Panc1 (cell line): Measurements from ENCODE around the gene TOB1. TPM values are rescaled to one million over a fixed set of nuclear protein-coding genes. Genes with fewer than 3 reads are reported as not detected.
"Not testable (repeated sequence)": the region's sequence is repeated elsewhere in the genome, so short reads cannot be mapped to it uniquely, and the experiment has no call there.

Experiments
- ATAC-seq: fragments of 200-7000 bp; cut with Tn5 transposase; 2 replicates; pipeline ENCODE4 v1.9.1; 2020; ENCODE audit warnings: mild to moderate bottlenecking, moderate library complexity
- BruUV-seq: library from RNA; stranded (reverse); fragments of 400-500 nt; replicated peaks from 2 replicates; lab custom pipeline; 2021; lab: Mats Ljungman, UMichigan
- CTCF ChIA-PET: fragments of 300-600 bp; sonication (Branson Sonifier 250); formaldehyde crosslinking; loops from one replicate; lab custom pipeline; 2022; ENCODE audit warnings: antibody characterized with exemption; lab: Charles Lee
- POLR2A ChIA-PET: fragments of 300-600 bp; sonication (Branson Sonifier 250); formaldehyde crosslinking; loops from one replicate; lab custom pipeline; 2022; ENCODE audit warnings: antibody characterized with exemption; lab: Charles Lee
- DNase-seq: peaks from one replicate; pipeline ENCODE4 v3.0.0-alpha.2; 2010; ENCODE audit warnings: low read depth, low spot score
- H3K27ac ChIP-seq: 2 replicates; pipeline ENCODE4 v1.5.1; 2011; ENCODE audit warnings: mild to moderate bottlenecking, low read length, inconsistent platforms
- H3K27me3 ChIP-seq: fragments of 200-500 bp; sonication (Bioruptor generic); 2 replicates; pipeline ENCODE4 v1.6.0; 2014; ENCODE audit warnings: low read length, inconsistent platforms; ENCODE audit not compliant: control insufficient read depth, insufficient read depth
- H3K36me3 ChIP-seq: fragments of 200-500 bp; sonication (Bioruptor generic); 2 replicates; pipeline ENCODE4 v1.5.1; 2014; ENCODE audit warnings: inconsistent platforms, mild to moderate bottlenecking, low read length, moderate library complexity; ENCODE audit not compliant: control insufficient read depth, insufficient read depth
- H3K4me1 ChIP-seq: 2 replicates; pipeline ENCODE4 v1.5.1; 2011; ENCODE audit warnings: inconsistent platforms, mild to moderate bottlenecking, low read length, moderate library complexity; ENCODE audit not compliant: control insufficient read depth, insufficient read depth
- H3K4me3 ChIP-seq, 2 experiments: 2 replicates each; pipeline ENCODE4 v1.5.1; 2011 to 2012; ENCODE audit warnings: low read depth in 2 of 2, low read length in 2 of 2, mild to moderate bottlenecking in 2 of 2, inconsistent platforms in 1 of 2, moderate library complexity in 1 of 2
- H3K9me3 ChIP-seq: fragments of 200-500 bp; sonication (Bioruptor generic); 2 replicates; pipeline ENCODE4 v1.5.1; 2014; ENCODE audit warnings: low read depth, mild to moderate bottlenecking, inconsistent platforms, low read length, moderate library complexity; ENCODE audit not compliant: control insufficient read depth, insufficient read depth
- POLR2AphosphoS5 ChIP-seq: IDR thresholded peaks from 2 replicates; pipeline ENCODE4 v1.6.1; 2012; ENCODE audit warnings: mild to moderate bottlenecking, low read depth, low read length, moderate library complexity
- SIN3A ChIP-seq: IDR thresholded peaks from 2 replicates; pipeline ENCODE4 v1.6.1; 2012; ENCODE audit warnings: low read depth, mild to moderate bottlenecking, low read length, moderate library complexity, borderline replicate concordance; ENCODE audit not compliant: insufficient read depth
- TCF7L2 ChIP-seq: IDR thresholded peaks from 2 replicates; pipeline ENCODE4 v1.6.1; 2011; ENCODE audit warnings: mild to moderate bottlenecking, low read depth, low read length, inconsistent platforms
- in situ Hi-C: cut with HindIII; loops from 2 replicates; pipeline ENCODE4 v1.10.0; 2016; ENCODE audit warnings: low sequenced_read_pairs, low pct_unique_long_range_greater_than_20kb
- intact Hi-C: fragments of 100-400 bp; cut with micrococcal nuclease; formaldehyde crosslinking; loops from one replicate; pipeline ENCODE4 v1.10.0; 2022; ENCODE audit not compliant: unreplicated experiment
- total RNA-seq: library from RNA; stranded (reverse); gene quantifications from one replicate; pipeline ENCODE4 v1.2.1, GENCODE V29; 2021; ENCODE audit not compliant: unreplicated experiment
- TF ChIP-seq, protein P1 (sequence below), 2 experiments: IDR thresholded peaks; 2 replicates each; pipeline ENCODE4 v1.6.1; 2011 to 2012; ENCODE audit warnings: low read depth in 2 of 2, control low read depth in 1 of 2, low read length in 1 of 2, mild to moderate bottlenecking in 1 of 2, moderate library complexity in 1 of 2; ENCODE audit not compliant: insufficient read depth in 1 of 2
- TF ChIP-seq, protein P2 (sequence below): fragments of 450-650 bp; IDR thresholded peaks from 2 replicates; pipeline ENCODE4 v1.5.1; 2017; ENCODE audit warnings: mild to moderate bottlenecking

Gene TOB1
- total RNA-seq, 1 experiment from 2014 or later, result 117 TPM

DNA sequence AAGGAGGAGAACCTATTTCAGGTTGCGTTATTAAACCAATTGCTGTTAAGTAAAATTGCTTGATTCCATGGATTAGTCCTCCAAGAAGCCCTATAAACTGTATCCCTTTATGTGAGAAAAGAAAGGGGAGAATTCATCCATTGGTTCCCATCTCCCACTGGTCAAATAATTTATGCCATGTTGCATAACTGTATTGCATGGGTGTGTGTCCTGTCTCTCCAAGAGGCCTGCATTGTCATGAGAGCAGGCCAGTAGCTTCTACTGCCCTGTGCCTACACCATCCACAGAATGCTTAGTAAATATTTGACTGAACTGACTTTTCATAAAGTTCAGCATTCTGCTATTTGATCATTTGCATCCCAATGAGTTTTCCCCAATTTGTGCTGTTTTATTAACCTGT is 11.7 kb upstream of the TOB1 start:
- Histone ChIP-seq H3K36me3 (no peaks in the 10 kb centered on the region), H3K27me3 (no peaks in the 10 kb centered on the region), H3K4me3 (no peak overlapping the region), H3K9me3 (no peaks in the 10 kb centered on the region), H3K27ac (no peak overlapping the region), H3K4me1 (no peaks in the 10 kb centered on the region; the same call in none of the 2 replicates)
- ATAC-seq, result no peak
- in situ Hi-C loops, result no loop called here
- intact Hi-C loops, result no loop called here
- CTCF ChIA-PET, result no interaction called here
- BruUV-seq, result no TSS peak
- no peak for DNase-seq
- POLR2A ChIA-PET, result no interaction called here
- TF ChIP-seq, protein P1, sequence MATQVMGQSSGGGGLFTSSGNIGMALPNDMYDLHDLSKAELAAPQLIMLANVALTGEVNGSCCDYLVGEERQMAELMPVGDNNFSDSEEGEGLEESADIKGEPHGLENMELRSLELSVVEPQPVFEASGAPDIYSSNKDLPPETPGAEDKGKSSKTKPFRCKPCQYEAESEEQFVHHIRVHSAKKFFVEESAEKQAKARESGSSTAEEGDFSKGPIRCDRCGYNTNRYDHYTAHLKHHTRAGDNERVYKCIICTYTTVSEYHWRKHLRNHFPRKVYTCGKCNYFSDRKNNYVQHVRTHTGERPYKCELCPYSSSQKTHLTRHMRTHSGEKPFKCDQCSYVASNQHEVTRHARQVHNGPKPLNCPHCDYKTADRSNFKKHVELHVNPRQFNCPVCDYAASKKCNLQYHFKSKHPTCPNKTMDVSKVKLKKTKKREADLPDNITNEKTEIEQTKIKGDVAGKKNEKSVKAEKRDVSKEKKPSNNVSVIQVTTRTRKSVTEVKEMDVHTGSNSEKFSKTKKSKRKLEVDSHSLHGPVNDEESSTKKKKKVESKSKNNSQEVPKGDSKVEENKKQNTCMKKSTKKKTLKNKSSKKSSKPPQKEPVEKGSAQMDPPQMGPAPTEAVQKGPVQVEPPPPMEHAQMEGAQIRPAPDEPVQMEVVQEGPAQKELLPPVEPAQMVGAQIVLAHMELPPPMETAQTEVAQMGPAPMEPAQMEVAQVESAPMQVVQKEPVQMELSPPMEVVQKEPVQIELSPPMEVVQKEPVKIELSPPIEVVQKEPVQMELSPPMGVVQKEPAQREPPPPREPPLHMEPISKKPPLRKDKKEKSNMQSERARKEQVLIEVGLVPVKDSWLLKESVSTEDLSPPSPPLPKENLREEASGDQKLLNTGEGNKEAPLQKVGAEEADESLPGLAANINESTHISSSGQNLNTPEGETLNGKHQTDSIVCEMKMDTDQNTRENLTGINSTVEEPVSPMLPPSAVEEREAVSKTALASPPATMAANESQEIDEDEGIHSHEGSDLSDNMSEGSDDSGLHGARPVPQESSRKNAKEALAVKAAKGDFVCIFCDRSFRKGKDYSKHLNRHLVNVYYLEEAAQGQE (IDR thresholded peaks at IDR 0.05; ENCODE audit: insufficient read depth in 1 of 2, low read depth in 2 of 2, low read length in 1 of 2), result no peak
- no peak for TF ChIP-seq TCF7L2
- TF ChIP-seq, protein P2, sequence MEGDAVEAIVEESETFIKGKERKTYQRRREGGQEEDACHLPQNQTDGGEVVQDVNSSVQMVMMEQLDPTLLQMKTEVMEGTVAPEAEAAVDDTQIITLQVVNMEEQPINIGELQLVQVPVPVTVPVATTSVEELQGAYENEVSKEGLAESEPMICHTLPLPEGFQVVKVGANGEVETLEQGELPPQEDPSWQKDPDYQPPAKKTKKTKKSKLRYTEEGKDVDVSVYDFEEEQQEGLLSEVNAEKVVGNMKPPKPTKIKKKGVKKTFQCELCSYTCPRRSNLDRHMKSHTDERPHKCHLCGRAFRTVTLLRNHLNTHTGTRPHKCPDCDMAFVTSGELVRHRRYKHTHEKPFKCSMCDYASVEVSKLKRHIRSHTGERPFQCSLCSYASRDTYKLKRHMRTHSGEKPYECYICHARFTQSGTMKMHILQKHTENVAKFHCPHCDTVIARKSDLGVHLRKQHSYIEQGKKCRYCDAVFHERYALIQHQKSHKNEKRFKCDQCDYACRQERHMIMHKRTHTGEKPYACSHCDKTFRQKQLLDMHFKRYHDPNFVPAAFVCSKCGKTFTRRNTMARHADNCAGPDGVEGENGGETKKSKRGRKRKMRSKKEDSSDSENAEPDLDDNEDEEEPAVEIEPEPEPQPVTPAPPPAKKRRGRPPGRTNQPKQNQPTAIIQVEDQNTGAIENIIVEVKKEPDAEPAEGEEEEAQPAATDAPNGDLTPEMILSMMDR, result no peak
- no peak for TF ChIP-seq POLR2AphosphoS5
- TF ChIP-seq SIN3A, result no peak

DNA sequence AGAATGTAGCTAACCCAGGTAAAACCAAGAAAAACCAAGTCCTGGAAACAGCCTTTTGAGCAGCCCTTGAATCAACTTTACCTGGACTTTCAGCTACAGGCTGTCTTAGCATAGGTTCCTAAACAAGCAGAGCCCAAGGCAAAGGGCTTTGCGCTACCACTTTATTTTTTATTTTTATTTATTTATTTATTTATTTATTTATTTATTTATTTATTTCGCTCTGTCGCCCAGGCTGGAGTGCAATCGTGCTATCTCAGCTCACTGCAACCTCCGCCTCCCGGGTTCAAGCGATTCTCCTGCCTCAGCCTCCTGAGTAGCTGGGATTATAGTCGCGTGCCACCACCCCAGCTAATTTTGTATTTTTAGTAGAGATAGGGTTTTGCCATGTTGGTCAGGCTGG is 10.9 kb upstream of the TOB1 start:
- POLR2A ChIA-PET, result not testable (repeated sequence)

DNA sequence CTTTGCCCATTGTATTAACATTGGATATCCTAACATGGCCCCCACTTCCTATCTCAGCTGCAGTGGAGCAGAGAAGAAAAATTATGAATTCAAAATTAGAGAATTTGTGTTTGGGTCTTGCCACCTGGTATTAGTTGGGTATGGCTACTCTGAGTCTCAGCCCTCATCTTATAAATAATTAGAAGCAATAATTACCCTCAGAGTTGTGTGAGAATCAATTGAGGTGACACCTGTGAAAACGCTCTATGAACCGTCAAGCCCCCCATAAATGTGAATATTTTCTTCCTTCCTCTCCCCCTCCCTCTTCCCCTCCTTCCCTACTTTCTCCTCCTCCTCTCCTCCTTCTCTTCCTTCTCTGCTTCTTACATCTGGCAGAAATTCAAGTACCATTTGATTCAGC is 8.9 kb upstream of the TOB1 start:
- H3K4me1 ChIP-seq, result no peaks in the 10 kb centered on the region; the same call in 1 of the 2 replicates
- intact Hi-C loops (no loop called here), in situ Hi-C loops (no loop called here)
- H3K4me3 ChIP-seq, result no peak overlapping the region
- ATAC-seq (no peak), DNase-seq (no peak)
- no peaks in the 10 kb centered on the region for H3K27me3 ChIP-seq
- H3K9me3 ChIP-seq, result no peaks in the 10 kb centered on the region
- TF ChIP-seq, protein P2, result no peak
- TF ChIP-seq SIN3A, result no peak
- TF ChIP-seq, protein P1 (IDR thresholded peaks at IDR 0.05; ENCODE audit: insufficient read depth in 1 of 2, low read depth in 2 of 2, low read length in 1 of 2), result no peak
- TF ChIP-seq POLR2AphosphoS5, result no peak
- TF ChIP-seq TCF7L2, result no peak
- CTCF ChIA-PET, result no interaction called here
- no peak overlapping the region for H3K27ac ChIP-seq
- BruUV-seq, result no TSS peak
- POLR2A ChIA-PET, result no interaction called here
- H3K36me3 ChIP-seq, result no peaks in the 10 kb centered on the region

More for the DNA sequence above, 10.9 kb upstream of the TOB1 start:
- CTCF ChIA-PET, DNase-seq, ATAC-seq, H3K4me1 ChIP-seq, H3K36me3 ChIP-seq, H3K27ac ChIP-seq, H3K4me3 ChIP-seq, intact Hi-C loops, BruUV-seq, H3K27me3 ChIP-seq, in situ Hi-C loops, H3K9me3 ChIP-seq: not testable (repeated sequence)
